ENCODE measurements around the gene TSHR.

DNA sequence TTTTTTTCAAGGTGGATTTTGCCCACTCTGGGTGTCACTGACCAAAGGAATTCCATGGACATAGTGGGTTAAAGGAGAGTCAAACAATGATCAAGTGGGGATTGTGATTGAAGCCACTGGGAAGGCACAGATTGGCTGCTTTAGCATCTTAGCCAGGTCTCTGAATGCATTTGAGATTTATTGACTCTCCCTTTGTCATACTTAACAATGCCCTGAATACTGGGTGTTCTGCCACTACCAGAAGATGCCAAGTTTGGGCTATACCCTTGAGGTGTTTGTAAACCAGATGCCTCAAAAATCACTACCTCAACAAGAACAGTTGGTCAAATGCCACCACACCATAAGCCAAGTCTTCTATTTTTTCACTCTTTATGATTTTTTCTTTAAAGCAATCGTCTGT lies 150.5 kb downstream of the TSHR start:
- TF ChIP-seq, protein P1, sequence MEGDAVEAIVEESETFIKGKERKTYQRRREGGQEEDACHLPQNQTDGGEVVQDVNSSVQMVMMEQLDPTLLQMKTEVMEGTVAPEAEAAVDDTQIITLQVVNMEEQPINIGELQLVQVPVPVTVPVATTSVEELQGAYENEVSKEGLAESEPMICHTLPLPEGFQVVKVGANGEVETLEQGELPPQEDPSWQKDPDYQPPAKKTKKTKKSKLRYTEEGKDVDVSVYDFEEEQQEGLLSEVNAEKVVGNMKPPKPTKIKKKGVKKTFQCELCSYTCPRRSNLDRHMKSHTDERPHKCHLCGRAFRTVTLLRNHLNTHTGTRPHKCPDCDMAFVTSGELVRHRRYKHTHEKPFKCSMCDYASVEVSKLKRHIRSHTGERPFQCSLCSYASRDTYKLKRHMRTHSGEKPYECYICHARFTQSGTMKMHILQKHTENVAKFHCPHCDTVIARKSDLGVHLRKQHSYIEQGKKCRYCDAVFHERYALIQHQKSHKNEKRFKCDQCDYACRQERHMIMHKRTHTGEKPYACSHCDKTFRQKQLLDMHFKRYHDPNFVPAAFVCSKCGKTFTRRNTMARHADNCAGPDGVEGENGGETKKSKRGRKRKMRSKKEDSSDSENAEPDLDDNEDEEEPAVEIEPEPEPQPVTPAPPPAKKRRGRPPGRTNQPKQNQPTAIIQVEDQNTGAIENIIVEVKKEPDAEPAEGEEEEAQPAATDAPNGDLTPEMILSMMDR (IDR thresholded peaks at IDR 0.05) = no peak
- TF ChIP-seq POLR2A (IDR thresholded peaks at IDR 0.05) (no peak), EP300 (IDR thresholded peaks at IDR 0.05; ENCODE audit: low read depth) (no peak), POLR2AphosphoS5 (IDR thresholded peaks at IDR 0.05) (no peak)
